Chondrocyte (in vitro differentiated cells): Measurements from ENCODE around the gene PRLH. TPM values are rescaled to one million over a fixed set of nuclear protein-coding genes. Genes with fewer than 3 reads are reported as not detected.
"Not testable (repeated sequence)": the region's sequence is repeated elsewhere in the genome, so short reads cannot be mapped to it uniquely, and the experiment has no call there.

Experiments
- DNase-seq: peaks from one replicate; pipeline ENCODE4 v3.0.0; 2021; ENCODE audit warnings: mixed read lengths, low spot score
- H3K27ac Mint-ChIP-seq: one replicate; pipeline ENCODE4 v1.8.0; 2021; ENCODE audit warnings: mild to moderate bottlenecking, moderate library complexity, mixed read lengths; ENCODE audit not compliant: unreplicated experiment
- H3K27me3 Mint-ChIP-seq: 2 replicates; pipeline ENCODE4 v1.8.0; 2021; ENCODE audit warnings: low read depth, mixed read lengths
- H3K36me3 Mint-ChIP-seq: 2 replicates; pipeline ENCODE4 v1.8.0; 2021; ENCODE audit warnings: low read depth, mixed read lengths
- H3K4me1 Mint-ChIP-seq: 2 replicates; pipeline ENCODE4 v1.8.0; 2021; ENCODE audit warnings: low read depth, mild to moderate bottlenecking, mixed read lengths
- H3K4me3 Mint-ChIP-seq: one replicate; pipeline ENCODE4 v1.8.0; 2021; ENCODE audit warnings: mild to moderate bottlenecking, moderate library complexity, mixed read lengths; ENCODE audit not compliant: unreplicated experiment
- H3K9me3 Mint-ChIP-seq: 2 replicates; pipeline ENCODE4 v1.8.0; 2021; ENCODE audit warnings: low read depth, mixed read lengths
- CTCF ChIP-seq: fragments of 200-600 bp; sonication (generic); IDR thresholded peaks from 2 replicates; pipeline ENCODE4 v1.5.0; 2021; ENCODE audit warnings: antibody characterized with exemption, mild to moderate bottlenecking, moderate library complexity
- total RNA-seq: library from RNA; stranded (reverse); gene quantifications from 3 replicates; pipeline ENCODE4 v1.2.1, GENCODE V29; 2021

The PRLH gene
- total RNA-seq, 1 donor from 2014 or later, result not detected

- TF ChIP-seq CTCF, result no peak
- H3K36me3 Mint-ChIP-seq, result no peaks in the 10 kb centered on the region
- H3K9me3 Mint-ChIP-seq, result no peaks in the 10 kb centered on the region
- no peak overlapping the region for H3K4me3 Mint-ChIP-seq
- peaks cover 42% of the 10 kb centered on the region for H3K4me1 Mint-ChIP-seq
- H3K27me3 Mint-ChIP-seq, result no peaks in the 10 kb centered on the region
- peak; percentile 68 for DNase-seq
- no peak overlapping the region for H3K27ac Mint-ChIP-seq
These were observed 26.1 kb downstream of the PRLH start for GRCh38 chr2:237592425-237592980.

- no peaks in the 10 kb centered on the region for H3K27me3 Mint-ChIP-seq
- no peak for TF ChIP-seq CTCF
- no peaks in the 10 kb centered on the region for H3K36me3 Mint-ChIP-seq
- H3K4me3 Mint-ChIP-seq, result no peak overlapping the region
- peaks cover 42% of the 10 kb centered on the region for H3K4me1 Mint-ChIP-seq
- no peak overlapping the region for H3K27ac Mint-ChIP-seq
- no peaks in the 10 kb centered on the region for H3K9me3 Mint-ChIP-seq
- DNase-seq, result peak; percentile 67
These were observed 26.7 kb downstream of the PRLH start for GRCh38 chr2:237593036-237593435.

- H3K4me3 Mint-ChIP-seq, result no peak overlapping the region
- peak overlapping the region; percentile 61 for H3K27ac Mint-ChIP-seq
- no peaks in the 10 kb centered on the region for H3K27me3 Mint-ChIP-seq
- no peak for TF ChIP-seq CTCF
- peaks cover 42% of the 10 kb centered on the region for H3K4me1 Mint-ChIP-seq
- H3K9me3 Mint-ChIP-seq, result no peaks in the 10 kb centered on the region
- H3K36me3 Mint-ChIP-seq, result no peaks in the 10 kb centered on the region
- DNase-seq, result peak; percentile 65
These were observed 27.4 kb downstream of the PRLH start for GRCh38 chr2:237593596-237594320.

GRCh38 chr2:237594514-237594871, 28.1 kb downstream of the PRLH start:
- TF ChIP-seq CTCF, result peak; percentile 9
- Mint-ChIP-seq H3K9me3 (no peaks in the 10 kb centered on the region), H3K36me3 (no peaks in the 10 kb centered on the region), H3K27ac (peak overlapping the region; percentile 90), H3K4me3 (no peak overlapping the region), H3K4me1 (peaks cover 42% of the 10 kb centered on the region), H3K27me3 (no peaks in the 10 kb centered on the region)
- no peak for DNase-seq

- not testable (repeated sequence) for H3K27me3 Mint-ChIP-seq
These were observed 29.6 kb downstream of the PRLH start for GRCh38 chr2:237595829-237596519.

More at GRCh38 chr2:237595829-237596519, 29.6 kb downstream of the PRLH start:
- H3K9me3 Mint-ChIP-seq, H3K4me3 Mint-ChIP-seq, H3K27ac Mint-ChIP-seq, DNase-seq, H3K36me3 Mint-ChIP-seq: not testable (repeated sequence)
- peaks cover 43% of the 10 kb centered on the region for H3K4me1 Mint-ChIP-seq
